Measurements from ENCODE around the gene TRERF1. TPM values are rescaled to one million over a fixed set of nuclear protein-coding genes. Genes with fewer than 3 reads are reported as not detected.
A peak's percentile ranks its signal among the peaks of the same experiment; 100 is the strongest.

TRERF1 gene
- total RNA-seq, 1 experiment from 2014 or later, result 14.5 TPM

DNA sequence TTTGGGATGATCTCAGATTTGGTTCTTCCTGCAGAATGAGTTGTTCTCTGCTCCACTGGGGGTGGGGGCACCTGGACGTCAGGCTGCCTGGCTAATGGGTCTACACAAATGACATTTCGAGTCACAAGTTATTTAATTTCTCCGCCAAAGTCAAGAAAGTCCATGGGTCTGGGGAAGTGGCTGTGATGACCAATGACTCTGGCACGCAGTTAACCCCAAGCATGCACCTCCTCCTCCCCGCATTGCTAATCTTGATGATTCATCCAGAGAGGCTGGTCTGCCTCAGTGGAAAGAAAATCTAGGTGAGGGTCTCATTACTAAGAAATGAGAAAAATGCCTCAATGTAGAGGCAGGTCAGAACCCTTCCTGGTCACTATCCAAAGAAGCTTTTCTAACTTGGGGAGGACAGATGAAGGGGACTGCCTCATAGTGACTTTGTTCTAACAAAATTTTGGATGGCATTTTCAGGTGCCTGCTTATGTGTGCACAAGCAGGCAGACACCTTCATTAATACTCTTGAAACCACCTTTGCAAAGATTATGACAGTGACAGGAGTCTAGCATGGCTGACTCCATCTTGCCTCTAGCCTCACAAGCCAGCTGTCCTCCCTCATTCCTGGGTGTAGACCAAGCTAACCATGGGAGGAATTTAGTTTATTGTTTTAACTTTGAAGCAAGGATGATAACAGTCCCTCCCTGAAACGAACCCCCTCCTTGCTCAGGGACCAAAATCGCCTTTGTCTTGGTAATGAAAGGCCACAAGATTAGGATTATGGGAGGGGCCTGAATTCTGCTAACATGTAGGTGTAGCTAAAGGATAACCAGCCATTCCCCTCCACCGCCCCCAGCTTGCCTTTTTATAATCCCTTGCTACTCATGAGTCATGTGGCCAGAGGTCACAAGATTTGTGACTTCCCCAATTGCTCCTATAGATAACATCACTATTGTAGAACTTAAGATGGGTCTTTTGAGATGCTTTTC is 135.4 kb downstream of the TRERF1 start:
- Histone ChIP-seq H2AFZ (no peak overlapping the region), H3F3A (ENCODE audit: insufficient read depth, low read depth) (peaks cover 50% of the 10 kb centered on the region)

DNA sequence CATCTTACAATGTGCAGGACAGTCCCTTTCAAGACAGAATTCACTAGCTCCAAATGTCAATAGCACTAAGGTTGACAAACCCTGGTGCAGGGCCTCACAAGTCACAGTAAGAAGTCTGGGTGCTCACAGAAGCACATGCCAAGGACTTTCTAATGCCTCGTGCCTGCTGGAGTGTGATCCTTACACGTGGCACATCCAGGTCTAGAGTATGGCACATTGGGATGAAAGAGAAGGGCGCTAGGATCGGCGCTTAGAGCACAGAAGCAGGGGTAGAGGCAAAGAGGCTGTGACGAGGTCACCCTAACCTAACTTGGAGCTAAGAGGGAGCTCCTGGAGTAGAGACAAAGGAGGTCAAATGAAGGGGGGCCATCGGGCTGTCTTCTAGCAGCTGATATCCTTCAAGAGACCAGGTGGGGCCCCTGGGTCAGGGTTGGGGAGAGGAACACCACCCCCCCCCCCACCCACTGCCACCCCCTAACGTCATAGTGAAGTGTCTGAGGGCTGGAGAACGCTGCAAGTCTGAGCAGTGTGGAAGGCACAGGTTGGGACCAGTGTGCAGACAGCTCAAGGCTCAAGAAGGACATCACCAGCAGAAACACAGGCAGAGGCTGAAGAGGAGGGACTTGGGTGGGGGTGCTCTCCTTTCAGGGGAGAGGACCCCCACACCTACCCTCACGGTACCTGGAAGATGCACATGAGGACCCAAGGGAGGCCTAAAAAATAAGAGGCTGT is 136.3 kb downstream of the TRERF1 start:
- POLR2A ChIA-PET (ENCODE audit: unreplicated experiment), result no interaction called here
- TSS peak; percentile 36 for BruUV-seq (replicated peaks)

More for the DNA sequence above, 135.4 kb downstream of the TRERF1 start:
- Histone ChIP-seq H3K27me3 (ENCODE audit: insufficient read depth, low read depth) (no peaks in the 10 kb centered on the region), H3K27ac (peak overlapping the region; percentile 93), H3K79me2 (ENCODE audit: low read depth) (peaks cover 41% of the 10 kb centered on the region; the same call in 1 of the 2 replicates), H3K9me3 (ENCODE audit: insufficient read depth, low read depth) (no peaks in the 10 kb centered on the region), H3K4me3 (no peak overlapping the region), H3K4me2 (peak overlapping the region; percentile 55), H3K36me3 (ENCODE audit: low read depth) (no peaks in the 10 kb centered on the region), H4K20me1 (ENCODE audit: insufficient read depth) (no peaks in the 10 kb centered on the region), H3K4me1 (replicated peaks; ENCODE audit: insufficient read depth) (peaks cover 55% of the 10 kb centered on the region), H3K9me2 (ENCODE audit: insufficient read depth) (no peaks in the 10 kb centered on the region)
- CTCF ChIA-PET, result no interaction called here
- no TSS peak for BruUV-seq (replicated peaks)
- peak; percentile 79 to 95 for DNase-seq
- intact Hi-C loops (cut with micrococcal nuclease; ENCODE audit: unreplicated experiment), result loop anchor here (1.0 to 2.0 kb wide), 6 partner anchors 22 to 137 kb away; no protein-coding TSS in a partner anchor
- TF ChIP-seq, protein P1, sequence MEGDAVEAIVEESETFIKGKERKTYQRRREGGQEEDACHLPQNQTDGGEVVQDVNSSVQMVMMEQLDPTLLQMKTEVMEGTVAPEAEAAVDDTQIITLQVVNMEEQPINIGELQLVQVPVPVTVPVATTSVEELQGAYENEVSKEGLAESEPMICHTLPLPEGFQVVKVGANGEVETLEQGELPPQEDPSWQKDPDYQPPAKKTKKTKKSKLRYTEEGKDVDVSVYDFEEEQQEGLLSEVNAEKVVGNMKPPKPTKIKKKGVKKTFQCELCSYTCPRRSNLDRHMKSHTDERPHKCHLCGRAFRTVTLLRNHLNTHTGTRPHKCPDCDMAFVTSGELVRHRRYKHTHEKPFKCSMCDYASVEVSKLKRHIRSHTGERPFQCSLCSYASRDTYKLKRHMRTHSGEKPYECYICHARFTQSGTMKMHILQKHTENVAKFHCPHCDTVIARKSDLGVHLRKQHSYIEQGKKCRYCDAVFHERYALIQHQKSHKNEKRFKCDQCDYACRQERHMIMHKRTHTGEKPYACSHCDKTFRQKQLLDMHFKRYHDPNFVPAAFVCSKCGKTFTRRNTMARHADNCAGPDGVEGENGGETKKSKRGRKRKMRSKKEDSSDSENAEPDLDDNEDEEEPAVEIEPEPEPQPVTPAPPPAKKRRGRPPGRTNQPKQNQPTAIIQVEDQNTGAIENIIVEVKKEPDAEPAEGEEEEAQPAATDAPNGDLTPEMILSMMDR (conservative IDR thresholded peaks at IDR 0.05), result no peak
- TF ChIP-seq EZH2 (IDR thresholded peaks at IDR 0.05; ENCODE audit: low read depth), result no peak
- POLR2A ChIA-PET (ENCODE audit: unreplicated experiment), result interaction anchor here (0.6 kb wide), 1 partner anchor 898 kb away, joined by 5 read pairs; no protein-coding TSS in a partner anchor

More for the DNA sequence above, 136.3 kb downstream of the TRERF1 start:
- intact Hi-C loops (cut with micrococcal nuclease; ENCODE audit: unreplicated experiment), result no loop called here
- peak overlapping the region; percentile 93 for H3K27ac ChIP-seq
- H4K20me1 ChIP-seq (ENCODE audit: insufficient read depth), result no peaks in the 10 kb centered on the region
- no peaks in the 10 kb centered on the region for H3K9me2 ChIP-seq (ENCODE audit: insufficient read depth)
- no peaks in the 10 kb centered on the region for H3K36me3 ChIP-seq (ENCODE audit: low read depth)
- no peak for TF ChIP-seq EZH2 (IDR thresholded peaks at IDR 0.05; ENCODE audit: low read depth)
- TF ChIP-seq, protein P1 (conservative IDR thresholded peaks at IDR 0.05), result no peak
- peaks cover 37% of the 10 kb centered on the region for H3K79me2 ChIP-seq (ENCODE audit: low read depth)
- no peak for DNase-seq
- peak overlapping the region; percentile 55 for H3K4me2 ChIP-seq
- H3F3A ChIP-seq (ENCODE audit: insufficient read depth, low read depth), result peaks cover 50% of the 10 kb centered on the region
- no peaks in the 10 kb centered on the region for H3K9me3 ChIP-seq (ENCODE audit: insufficient read depth, low read depth)
- H2AFZ ChIP-seq, result no peak overlapping the region
- H3K27me3 ChIP-seq (ENCODE audit: insufficient read depth, low read depth), result no peaks in the 10 kb centered on the region
- CTCF ChIA-PET, result no interaction called here
- H3K4me3 ChIP-seq, result no peak overlapping the region
- peaks cover 63% of the 10 kb centered on the region for H3K4me1 ChIP-seq (replicated peaks; ENCODE audit: insufficient read depth)
